ENCODE measurements around the gene GMDS.

GRCh38 chr6:1719922-1720321 lies 525.5 kb downstream of the GMDS start:
- TF ChIP-seq POLR2A (IDR thresholded peaks at IDR 0.05) (no peak), CTCF (IDR thresholded peaks at IDR 0.05) (no peak)

Data from Peyer's patch (tissue), 4 donors.